Activated T-cell treated with anti-CD3 and anti-CD28 coated beads for 1 hour (primary cell): ENCODE results near the gene GNGT1.
"Not testable (repeated sequence)": the region's sequence is repeated elsewhere in the genome, so short reads cannot be mapped to it uniquely, and the experiment has no call there.

Experiments used
- DNase-seq: peaks from one replicate; pipeline ENCODE4 v3.0.0-alpha.2; 2020; ENCODE audit warnings: low read depth

The GNGT1 gene

DNA sequence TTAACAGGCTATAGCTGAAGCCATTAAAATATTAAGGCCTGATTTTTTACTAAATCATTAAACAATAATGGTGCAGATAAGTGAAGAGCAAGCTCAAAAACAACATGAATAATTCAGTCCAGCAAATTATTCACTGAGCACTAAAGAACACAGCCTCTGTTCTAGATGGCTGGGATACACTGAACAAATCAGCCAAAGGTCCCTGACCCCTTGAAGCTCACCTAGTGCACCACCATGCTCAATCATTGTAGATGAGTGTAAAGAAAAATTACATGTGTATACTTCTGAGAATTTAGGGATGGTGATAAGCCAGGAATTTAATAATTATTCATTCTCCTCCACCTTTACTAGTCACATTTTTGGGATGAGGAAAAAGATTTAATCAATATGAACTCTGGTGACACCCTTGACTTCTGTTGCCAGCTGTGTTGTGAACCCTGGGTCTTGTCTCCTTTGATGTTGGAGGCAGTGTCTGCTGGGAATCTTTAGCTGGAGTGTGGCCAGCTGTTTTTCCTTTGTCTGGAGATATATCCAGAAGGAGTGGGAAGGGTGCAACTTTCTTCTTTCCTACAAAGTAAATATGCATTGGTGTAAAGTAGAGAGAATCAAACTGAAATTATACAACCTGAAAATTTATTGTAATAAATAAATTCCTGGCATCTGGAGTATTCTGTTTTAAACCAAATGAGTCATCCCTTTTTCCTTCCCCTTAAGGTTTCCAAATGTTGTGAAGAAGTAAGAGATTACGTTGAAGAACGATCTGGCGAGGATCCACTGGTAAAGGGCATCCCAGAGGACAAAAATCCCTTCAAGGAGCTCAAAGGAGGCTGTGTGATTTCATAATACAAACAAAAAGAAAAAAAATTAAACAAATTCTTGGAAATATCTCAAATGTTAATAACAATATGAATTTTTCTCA, 4.0 kb downstream of the GNGT1 start:
- DNase-seq = no peak

DNA sequence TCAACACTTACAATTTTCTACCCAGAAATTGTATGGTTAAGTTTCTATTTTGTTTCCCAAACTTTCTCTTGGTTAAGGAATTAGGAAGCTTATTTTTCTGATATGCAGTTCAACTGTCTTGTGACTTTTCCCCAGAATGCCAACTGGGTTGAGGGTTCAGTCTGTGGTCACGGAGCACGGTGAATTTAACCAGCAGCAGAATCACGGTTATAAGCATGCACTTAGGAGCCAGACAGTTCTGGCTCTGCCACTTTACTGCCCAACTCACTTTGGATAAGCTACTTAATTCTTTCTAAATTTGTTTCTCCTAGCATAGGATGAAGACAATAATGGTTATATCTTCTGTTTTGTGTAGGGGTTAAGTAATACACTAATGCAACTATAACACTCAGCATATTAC, 4.9 kb downstream of the GNGT1 start:
- not testable (repeated sequence) for DNase-seq

DNA sequence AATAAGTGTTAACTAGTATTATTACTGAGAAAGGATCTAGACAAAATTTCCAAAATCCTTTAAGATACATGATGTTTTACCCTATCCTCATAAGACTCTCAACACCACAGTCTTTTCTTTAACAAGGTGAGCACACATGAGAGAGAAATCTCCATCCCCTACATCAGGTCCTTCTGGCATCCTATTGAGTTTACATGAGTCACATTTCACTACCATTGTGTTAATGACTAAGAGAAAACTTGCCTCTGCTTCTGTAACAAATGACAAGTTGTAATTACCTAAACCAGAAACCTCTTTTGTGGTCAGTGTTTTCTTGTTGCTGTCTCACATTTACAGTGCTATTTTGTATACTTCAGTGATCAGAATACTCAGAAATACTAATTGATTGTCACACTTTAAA, 5.3 kb downstream of the GNGT1 start:
- not testable (repeated sequence) for DNase-seq

DNA sequence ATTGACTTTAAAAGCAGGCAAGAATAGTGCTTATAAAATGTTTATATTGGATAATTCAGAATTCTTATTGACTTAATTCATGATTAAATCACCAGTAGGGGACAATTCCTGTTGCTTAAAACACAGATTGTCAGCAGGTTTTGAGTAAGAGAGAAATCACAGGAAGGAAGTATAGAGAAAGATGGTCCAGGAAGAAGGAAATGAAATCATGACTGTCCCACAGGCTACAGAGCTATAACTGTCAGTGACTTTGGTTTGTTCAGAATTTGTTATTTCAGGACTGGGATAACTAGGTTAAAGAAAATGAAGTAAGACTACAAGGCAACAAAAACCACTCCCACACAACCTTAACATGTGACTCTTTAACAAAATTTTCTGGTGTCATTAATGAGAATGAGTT, 6.8 kb downstream of the GNGT1 start:
- no peak for DNase-seq

DNA sequence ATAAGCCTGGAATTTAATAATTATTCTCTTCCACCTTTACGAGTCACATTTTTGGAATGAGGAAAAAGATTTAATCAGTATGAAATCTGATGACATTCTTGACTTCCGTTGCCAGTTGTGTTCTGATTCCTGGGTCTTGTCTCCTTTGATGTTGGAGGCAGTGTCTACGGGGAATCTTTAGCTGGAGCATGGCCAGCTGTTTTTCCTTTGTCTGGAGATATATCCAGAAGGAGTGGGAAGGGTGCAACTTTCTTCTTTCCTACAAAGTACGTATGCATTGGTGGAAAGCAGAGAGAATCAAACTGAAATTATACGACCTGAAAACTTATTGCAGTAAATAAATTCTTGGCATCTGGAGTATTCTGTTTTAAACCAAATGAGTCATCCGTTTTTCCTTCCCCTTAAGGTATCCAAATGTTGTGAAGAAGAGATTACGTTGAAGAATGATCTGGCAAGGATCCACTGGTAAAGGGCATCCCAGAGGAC, 8.3 kb downstream of the GNGT1 start:
- no peak for DNase-seq

DNA sequence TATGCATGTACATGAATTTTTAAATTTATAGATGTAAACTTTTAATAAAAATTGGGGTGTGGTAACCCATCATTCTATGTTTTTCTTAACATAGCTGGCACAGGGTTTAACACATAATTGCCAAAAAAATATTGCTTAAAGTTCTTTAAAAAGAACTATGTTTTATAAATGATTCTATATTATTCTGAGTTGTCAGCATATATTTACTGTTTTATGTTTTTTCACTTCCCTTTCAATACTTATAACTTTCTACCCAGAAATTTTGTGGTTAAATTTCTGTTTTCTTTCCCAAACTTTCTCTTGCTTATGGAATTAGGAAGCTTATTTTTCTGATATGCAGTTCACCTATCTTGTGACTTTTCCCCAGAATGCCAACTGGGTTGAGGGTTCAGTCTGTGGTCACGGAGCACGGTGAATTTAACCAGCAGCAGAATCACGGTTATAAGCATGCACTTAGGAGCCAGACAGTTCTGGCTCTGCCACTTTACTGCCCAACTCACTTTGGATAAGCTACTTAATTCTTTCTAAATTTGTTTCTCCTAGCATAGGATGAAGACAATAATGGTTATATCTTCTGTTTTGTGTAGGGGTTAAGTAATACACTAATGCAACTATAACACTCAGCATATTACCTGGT, 9.0 kb downstream of the GNGT1 start:
- not testable (repeated sequence) for DNase-seq

DNA sequence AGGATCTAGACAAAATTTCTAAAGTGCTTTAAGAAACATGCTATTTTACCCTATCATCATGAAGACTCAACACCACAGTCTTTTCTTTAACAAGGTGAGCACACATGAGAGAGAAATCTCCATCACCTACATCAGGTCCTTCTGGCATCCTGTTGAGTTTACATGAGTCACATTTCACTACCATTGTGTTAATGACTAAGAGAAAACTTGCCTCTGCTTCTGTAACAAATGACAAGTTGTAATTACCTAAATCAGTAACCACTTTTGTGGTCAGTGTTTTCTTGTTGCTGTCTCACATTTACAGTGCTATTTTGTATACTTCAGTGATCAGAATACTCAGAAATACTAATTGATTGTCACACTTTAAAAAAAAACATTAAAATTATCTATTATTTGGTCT, 9.5 kb downstream of the GNGT1 start:
- not testable (repeated sequence) for DNase-seq

DNA sequence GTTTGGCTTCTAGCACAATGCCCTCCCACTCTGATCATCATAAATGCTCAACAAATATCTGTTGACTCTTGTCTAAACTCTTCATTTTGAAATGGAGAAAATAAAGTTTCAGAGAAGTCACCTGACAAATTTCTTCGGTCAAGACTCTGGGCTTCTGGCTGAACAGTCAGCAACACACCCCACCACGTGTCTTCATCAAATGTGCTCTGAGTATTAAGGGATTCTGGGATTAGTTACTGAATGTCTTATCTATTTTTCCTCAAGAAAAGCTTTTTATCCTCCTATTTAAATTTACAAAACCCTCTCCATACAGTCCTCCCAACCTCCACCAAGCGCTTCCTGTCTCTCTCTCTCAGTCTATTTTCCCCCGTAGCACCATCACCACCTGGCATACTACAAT, 9.9 kb downstream of the GNGT1 start:
- DNase-seq = not testable (repeated sequence)

DNA sequence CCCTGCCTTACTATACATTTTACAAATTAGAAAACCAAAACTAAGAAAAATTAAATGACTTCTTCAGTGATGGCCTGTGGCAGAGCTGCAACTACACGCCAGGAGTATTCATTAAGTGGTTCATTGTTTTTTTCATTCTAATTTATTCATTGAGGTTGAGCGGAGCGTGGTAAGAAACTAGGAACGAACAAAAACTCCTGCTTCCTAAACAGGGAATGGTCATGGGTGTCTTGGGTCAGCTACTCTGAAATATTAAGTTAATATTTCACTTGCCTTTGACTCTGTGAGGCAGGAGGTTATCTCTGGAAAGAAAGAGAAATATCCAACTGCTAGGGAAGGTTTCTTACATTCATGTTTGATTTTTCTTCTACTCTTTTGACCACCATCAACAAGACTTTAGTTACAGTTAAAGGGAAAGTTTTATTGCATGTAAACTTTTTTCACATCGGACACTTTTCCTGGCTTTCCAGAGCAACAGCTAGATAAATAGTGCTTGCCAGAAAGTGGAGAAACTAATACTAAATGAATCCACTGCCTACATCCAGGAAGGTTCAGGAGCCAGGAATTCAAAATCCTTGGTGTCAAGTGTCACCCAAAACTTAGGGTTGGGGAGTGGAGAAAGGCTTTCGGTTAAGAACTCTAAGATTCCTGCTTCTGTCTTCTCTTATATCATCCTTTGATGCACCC, 14.3 kb downstream of the GNGT1 start:
- no peak for DNase-seq

DNA sequence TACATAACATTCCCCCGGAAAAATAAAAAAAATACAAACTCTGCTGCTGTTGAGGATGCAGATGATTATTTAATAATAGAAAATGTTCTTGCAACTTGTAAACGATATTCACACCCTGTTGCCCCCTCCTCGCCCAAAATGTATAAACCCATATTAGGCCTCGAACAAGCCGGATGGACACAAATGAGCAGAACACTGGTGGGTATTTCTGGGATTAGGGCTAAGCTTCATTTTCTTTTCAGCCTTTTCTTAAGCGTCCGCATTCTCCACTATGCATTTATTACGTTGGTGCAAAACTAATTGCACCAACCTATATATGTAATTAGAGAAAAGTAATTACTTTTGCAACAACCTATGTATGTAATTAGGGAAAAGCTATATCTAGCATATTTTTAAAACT, 14.8 kb downstream of the GNGT1 start:
- no peak for DNase-seq

DNA sequence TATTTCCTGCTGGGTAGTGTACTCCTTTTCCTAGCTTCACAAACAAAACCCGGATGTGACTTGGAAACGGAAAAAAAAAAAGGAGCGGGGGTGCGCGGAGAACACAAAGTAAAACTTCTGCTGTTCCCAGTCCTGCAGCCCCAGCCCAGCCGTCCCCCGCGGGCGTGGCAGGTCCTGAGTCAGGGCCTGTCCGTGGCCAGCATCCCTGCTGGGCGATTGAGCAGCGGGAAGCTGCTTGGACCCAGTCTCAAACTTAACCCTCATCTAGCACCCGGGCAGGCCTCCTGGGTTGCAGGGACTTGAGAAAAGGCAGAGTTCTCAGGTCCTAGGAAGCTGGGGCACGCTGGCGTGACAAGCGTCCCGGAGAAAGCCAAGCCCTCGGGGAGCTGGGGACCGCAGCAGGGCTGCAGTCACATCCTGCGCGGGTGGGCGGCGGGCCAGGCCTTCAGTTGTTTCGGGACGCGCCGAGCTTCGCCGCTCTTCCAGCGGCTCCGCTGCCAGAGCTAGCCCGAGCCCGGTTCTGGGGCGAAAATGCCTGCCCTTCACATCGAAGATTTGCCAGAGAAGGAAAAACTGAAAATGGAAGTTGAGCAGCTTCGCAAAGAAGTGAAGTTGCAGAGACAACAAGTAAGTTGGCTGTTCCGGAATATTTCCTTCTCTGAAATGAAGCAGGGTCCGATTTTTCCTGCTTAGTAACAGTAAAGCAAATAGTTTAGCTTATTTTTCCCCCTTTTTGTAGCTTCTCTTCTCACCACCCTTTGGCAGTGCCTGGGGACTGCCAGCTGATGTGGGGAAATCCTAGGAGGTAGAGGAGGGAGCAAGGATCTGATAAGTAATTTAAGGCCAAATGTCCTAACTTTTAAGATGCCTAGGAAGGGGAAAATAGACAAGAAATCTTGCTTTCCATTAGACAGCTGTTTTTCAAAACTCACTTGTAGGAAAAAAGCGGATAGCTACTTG, 15.5 kb downstream of the GNGT1 start, which contains the start of gene GNG11:
TSS of gene GNG11 (plus strand) at position 129 of the 960 bp plus-strand sequence. CDS start at position 532, 403 bp downstream.
- DNase-seq = no peak

DNA sequence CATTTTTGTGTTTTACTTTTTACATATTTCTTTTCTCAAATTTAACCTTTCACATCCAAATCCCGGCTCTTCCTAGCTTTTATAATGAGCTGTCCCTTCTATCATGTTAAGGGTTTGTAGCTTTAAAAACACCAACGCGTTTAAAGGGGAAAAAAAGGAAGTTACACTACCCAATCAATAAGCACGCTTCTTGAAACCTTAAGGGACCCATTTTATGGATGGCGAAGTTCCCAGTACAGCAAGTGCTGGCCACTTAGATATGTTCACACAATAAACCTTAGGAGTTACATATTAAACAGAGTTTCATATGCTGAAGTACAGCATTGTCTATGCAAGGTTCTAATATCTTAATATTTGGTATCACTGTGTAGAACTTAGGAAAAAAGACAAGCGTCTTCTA, 16.9 kb downstream of the GNGT1 start:
- DNase-seq = no peak

DNA sequence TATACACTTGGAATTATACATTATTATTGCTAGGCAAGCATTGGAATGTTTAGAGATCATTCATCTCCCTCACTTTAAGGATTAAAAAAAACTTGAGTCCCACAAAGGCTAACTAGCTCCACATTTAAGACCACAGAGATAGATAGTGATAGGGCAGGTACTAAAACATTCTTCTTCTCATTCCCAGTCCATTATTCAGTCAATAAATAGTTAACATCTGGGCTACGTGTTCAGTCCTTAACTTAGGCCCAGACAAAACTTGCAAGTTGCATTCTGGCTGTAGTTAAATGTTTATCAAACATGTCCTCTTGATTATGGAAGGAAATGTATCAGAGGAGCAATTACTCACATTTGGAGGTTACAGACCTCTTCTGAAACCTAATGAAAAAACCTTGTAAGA, 17.6 kb downstream of the GNGT1 start:
- DNase-seq = no peak

DNA sequence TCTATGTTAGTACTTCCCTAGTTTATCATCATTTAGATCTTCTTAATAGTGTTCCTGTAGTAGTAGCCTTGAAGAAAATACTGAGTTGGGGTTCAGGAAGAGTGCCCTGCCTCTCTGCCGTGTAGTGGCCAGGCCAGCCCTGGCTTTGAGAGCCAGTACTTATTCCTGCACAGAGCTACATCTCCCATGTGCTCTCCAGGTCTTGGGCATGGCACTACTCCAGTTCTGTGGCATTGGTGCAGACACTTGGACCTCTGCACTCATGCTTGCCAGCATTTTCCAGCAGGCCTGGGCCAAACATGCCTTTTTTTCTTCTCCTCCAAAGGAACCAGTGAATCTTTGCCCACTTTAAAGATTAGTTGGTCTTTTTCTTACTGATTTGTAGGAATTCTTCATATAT, 20.4 kb downstream of the GNGT1 start:
- no peak for DNase-seq

DNA sequence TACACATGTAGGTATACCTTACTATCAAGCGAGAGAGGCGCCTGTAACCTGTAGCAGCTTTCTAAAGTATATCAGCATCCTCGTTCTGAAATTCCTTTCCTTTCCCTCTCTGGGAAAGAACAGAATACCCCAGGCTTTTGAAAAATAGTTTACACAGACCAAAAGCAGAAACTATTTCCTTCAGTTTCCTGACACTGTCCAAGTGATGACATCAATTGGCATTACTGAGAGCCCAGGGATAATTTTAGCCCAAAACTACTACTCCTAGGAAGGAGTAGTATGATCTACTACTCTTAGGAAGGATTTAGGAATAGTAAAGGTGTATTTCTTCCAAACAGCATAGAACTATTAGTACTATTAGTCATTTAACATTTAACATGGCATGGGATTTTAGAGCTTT, 21.2 kb downstream of the GNGT1 start:
- no peak for DNase-seq

DNA sequence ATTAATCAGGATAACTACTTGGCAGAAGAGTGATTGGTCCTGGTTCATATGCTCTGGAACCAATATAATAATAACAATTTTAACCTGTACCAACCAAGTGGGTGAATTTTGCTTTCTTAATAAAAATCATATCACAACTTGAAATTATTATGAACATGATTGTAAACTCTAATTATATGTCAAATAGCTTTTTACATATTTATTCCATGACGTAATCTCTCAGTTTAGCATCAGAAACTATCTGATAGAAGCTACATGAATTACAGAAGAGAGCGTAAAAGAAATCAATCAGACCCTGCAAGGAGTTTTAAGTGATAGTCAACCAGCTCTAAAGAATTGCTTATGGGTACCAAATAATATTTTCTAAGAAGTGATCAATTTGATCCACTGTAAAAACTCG, 25.3 kb downstream of the GNGT1 start:
- no peak for DNase-seq

DNA sequence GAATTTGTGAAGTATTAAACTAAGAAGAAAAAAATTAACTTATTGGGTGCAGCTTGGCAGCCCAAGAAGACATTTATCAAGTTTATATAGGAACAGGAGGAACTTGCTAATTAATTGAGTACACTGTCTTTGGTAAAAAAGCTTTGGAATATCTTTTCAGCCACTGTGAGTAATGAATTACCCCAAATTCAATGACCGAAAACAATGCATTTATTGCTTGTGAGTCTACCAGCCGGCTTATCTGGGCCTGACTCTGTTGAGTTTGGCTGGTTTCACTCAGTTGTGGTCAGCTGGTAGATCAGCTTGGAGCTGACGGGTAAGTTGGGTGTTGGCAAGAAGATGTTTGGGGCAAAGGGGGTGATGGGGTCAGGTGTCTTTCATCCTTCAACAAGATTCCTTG, 26.8 kb downstream of the GNGT1 start:
- DNase-seq = no peak

DNA sequence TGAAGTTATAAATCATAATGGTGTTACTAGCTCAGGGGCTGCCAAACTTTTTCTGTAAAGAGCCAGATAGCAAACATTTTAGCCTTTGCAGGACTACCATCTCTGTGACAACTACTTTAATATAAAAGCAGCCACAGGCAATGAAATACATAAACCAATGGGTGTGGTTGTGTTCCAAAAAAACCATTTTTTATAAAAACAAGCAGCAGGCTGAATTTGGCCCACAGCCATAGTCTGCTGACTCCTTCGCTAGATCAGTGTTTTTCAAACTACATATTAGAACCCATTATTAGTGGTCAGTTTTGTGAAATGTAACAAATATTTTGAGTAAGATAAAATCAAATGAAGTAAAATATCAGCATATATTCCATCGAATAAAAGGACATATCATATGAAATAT, 28.7 kb downstream of the GNGT1 start:
- no peak for DNase-seq

DNA sequence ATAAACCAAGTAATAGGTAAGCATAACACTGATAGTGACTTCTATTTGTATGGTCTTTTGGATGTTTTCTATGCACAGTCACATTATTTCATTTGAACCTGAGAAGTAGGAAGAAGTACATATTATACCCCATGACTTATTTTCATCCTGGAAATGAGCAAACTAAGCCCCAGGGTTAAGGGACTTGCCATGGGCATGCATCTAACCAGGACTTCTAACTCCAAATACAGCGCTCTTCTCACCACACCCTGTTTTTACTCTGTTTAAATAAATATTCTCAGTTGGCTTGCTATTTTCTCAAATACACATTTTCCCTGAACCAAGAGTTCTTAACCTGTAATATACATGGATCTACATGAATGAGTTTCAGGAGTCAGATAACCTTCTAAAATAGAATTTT, 31.5 kb downstream of the GNGT1 start:
- DNase-seq = no peak

DNA sequence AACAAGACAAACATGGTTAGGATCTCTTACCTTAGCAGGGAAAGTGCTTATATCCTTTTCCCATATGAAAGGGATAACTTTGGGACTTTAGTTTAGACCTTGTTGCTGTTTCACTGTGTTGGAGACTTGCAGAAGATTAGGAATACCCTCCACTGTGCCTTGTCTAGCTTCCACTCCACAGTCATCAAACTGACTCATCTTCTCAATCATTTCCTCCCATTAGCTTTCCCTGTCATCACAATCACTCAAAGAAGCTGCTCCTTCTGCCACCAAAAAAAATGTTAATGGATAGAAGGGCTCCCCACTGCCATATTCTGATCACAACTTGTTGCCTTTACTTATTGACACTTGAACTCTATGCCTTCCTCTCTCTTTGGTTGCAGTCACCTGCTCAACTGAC, 31.9 kb downstream of the GNGT1 start:
- DNase-seq = no peak

DNA sequence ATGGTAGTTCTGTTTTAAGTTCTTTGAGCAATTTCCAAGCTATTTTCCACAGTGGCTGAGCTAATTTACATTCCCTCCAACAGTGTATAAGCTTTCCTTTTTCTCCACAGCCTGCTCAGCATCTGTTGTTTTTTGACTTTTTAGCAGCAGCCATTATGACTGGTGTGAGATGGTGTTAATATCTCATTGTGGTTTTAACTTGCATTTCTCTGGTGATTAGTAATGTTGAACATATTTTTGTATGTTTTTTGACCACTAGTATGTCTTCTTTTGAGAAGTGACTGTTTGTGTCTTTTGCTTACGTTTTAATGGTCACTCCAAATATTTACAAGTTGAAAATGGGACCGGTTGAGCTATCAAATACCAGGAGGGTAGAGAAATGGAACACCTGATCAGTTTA, 35.6 kb downstream of the GNGT1 start:
- DNase-seq = no peak
